Osteocyte (in vitro differentiated cells): ENCODE measurements around the gene PSMB7. TPM values are rescaled to one million over a fixed set of nuclear protein-coding genes. Genes with fewer than 3 reads are reported as not detected.

Experiments
- DNase-seq: peaks from one replicate; pipeline ENCODE4 v3.0.0; 2021; ENCODE audit warnings: mixed read lengths; ENCODE audit not compliant: unreplicated experiment; ENCODE audit errors: extremely low spot score
- H3K27ac Mint-ChIP-seq: one replicate; pipeline ENCODE4 v1.8.0; 2021; ENCODE audit warnings: mild to moderate bottlenecking, mixed read lengths; ENCODE audit not compliant: unreplicated experiment
- H3K27me3 Mint-ChIP-seq: one replicate; pipeline ENCODE4 v1.8.0; 2021; ENCODE audit warnings: mixed read lengths; ENCODE audit not compliant: unreplicated experiment
- H3K36me3 Mint-ChIP-seq: one replicate; pipeline ENCODE4 v1.8.0; 2021; ENCODE audit warnings: mixed read lengths; ENCODE audit not compliant: unreplicated experiment
- H3K4me1 Mint-ChIP-seq: one replicate; pipeline ENCODE4 v1.8.0; 2021; ENCODE audit warnings: mixed read lengths; ENCODE audit not compliant: unreplicated experiment
- H3K4me3 Mint-ChIP-seq: one replicate; pipeline ENCODE4 v1.8.0; 2021; ENCODE audit warnings: mild to moderate bottlenecking, moderate library complexity, mixed read lengths; ENCODE audit not compliant: unreplicated experiment
- H3K9me3 Mint-ChIP-seq: one replicate; pipeline ENCODE4 v1.8.0; 2021; ENCODE audit warnings: mixed read lengths; ENCODE audit not compliant: unreplicated experiment
- total RNA-seq: library from RNA; stranded (reverse); gene quantifications from 2 replicates; pipeline ENCODE4 v1.2.1, GENCODE V29; 2021
- TF ChIP-seq, protein P1 (sequence below): fragments of 200-600 bp; sonication (generic); IDR thresholded peaks from 2 replicates; pipeline ENCODE4 v1.5.0; 2021; ENCODE audit warnings: antibody characterized with exemption, mild to moderate bottlenecking, moderate library complexity

PSMB7 gene
- total RNA-seq, 1 donor from 2014 or later, result 140 TPM

DNA sequence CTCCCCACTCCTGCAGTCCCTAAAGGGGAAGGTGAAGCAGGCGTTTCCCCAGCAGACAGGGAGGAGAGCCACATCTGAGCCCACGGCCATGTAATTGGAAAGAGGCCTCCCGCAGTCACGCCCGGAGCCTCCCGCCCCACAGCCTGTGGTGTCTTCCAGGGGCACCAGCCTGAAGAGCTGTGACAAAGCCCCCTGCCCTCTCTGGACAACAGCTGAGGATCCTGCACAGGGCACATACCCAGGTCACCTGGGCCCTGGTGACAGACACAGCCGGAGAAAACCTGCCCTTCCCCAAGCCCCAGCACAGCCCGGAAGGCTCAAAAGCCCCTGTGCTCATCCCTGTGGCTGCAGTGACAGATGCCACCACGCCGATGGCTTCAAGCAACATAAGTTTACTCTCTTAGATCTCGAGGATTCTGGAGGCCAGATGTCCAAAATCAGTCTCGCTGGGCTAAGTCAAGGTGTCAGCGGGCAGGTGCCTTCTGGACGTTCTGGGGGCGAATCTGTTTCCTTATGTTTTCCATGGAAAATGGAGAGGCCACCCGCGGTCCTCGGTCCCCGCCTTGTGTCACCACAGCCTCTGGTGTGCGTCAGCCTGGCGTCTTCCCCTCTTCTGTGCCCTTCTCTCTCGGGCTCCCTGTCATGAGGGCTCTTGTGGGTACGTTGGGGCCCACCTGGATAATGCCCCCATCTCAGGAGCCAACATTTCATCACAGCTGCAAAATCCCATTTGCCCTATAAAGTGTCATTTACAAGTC lies 71.5 kb downstream of the PSMB7 start:
- Mint-ChIP-seq H3K4me3 (no peak overlapping the region), H3K9me3 (no peaks in the 10 kb centered on the region), H3K27me3 (no peaks in the 10 kb centered on the region), H3K36me3 (peaks cover 23% of the 10 kb centered on the region), H3K4me1 (peaks cover 39% of the 10 kb centered on the region), H3K27ac (peak overlapping the region; percentile 95)
- TF ChIP-seq, protein P1, sequence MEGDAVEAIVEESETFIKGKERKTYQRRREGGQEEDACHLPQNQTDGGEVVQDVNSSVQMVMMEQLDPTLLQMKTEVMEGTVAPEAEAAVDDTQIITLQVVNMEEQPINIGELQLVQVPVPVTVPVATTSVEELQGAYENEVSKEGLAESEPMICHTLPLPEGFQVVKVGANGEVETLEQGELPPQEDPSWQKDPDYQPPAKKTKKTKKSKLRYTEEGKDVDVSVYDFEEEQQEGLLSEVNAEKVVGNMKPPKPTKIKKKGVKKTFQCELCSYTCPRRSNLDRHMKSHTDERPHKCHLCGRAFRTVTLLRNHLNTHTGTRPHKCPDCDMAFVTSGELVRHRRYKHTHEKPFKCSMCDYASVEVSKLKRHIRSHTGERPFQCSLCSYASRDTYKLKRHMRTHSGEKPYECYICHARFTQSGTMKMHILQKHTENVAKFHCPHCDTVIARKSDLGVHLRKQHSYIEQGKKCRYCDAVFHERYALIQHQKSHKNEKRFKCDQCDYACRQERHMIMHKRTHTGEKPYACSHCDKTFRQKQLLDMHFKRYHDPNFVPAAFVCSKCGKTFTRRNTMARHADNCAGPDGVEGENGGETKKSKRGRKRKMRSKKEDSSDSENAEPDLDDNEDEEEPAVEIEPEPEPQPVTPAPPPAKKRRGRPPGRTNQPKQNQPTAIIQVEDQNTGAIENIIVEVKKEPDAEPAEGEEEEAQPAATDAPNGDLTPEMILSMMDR, result no peak
- DNase-seq, result no peak

DNA sequence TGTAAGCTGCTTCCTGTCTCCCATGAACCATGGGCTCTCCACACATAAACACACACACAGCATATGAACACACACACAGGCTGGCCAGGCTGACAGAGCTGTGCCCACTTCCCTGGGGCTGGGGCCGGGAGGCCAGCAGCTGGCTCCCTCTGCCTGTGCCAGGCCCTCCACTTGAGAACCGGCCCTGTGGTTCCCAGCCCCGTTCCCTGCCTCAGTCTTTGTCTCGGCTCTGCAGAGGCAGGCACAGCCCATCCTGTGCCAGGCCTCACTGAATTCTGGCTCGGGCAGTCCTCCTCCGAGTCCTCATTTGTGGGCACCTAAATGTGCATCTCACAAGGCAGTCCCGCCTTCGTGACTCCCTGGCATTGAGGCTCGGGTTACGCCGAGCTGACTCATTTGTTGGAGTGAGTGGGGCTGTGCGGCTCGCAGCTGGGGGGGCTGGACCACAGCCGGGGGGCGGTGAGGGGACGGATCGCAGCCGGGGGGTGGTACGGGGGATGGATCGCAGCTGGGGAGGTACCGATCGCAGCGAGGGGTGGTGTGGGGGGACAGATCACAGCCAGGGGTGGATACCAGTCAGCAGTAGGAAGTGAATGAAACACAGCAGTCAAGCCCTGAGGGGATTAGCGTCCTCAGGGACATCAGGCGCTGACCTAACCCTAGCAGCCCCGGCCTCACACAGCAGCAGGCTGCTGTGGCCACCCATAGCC lies 72.3 kb downstream of the PSMB7 start:
- peaks cover 39% of the 10 kb centered on the region for H3K4me1 Mint-ChIP-seq
- H3K4me3 Mint-ChIP-seq, result peak overlapping the region; percentile 52
- TF ChIP-seq, protein P1, result peak; percentile 10
- H3K9me3 Mint-ChIP-seq, result no peaks in the 10 kb centered on the region
- H3K27me3 Mint-ChIP-seq, result no peaks in the 10 kb centered on the region
- peaks cover 26% of the 10 kb centered on the region for H3K36me3 Mint-ChIP-seq
- peak overlapping the region; percentile 95 for H3K27ac Mint-ChIP-seq
- peak; percentile 95 for DNase-seq

DNA sequence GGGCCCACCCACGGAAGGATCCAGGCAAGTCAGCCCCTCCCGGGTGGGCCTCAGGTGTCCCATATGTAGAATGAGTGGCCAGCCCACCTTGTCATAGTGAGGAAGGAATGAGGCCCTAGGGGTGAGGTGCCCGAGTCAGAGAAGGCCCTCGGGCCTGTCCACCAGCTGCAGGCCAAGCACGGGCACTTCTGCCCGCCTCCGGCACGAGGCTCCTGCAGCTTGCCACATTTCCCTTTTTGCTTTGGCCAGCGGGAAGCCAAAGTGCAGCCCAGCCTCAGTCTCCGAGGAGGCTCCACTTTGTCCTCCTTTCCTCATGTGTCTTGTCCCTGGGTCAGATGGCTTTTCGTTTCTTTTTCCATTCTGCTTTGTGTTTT lies 72.9 kb downstream of the PSMB7 start:
- Mint-ChIP-seq H3K27ac (peak overlapping the region; percentile 95), H3K27me3 (no peaks in the 10 kb centered on the region), H3K9me3 (no peaks in the 10 kb centered on the region), H3K4me1 (peaks cover 39% of the 10 kb centered on the region), H3K4me3 (peak overlapping the region; percentile 52), H3K36me3 (peaks cover 28% of the 10 kb centered on the region)
- no peak for DNase-seq
- TF ChIP-seq, protein P1, result no peak

DNA sequence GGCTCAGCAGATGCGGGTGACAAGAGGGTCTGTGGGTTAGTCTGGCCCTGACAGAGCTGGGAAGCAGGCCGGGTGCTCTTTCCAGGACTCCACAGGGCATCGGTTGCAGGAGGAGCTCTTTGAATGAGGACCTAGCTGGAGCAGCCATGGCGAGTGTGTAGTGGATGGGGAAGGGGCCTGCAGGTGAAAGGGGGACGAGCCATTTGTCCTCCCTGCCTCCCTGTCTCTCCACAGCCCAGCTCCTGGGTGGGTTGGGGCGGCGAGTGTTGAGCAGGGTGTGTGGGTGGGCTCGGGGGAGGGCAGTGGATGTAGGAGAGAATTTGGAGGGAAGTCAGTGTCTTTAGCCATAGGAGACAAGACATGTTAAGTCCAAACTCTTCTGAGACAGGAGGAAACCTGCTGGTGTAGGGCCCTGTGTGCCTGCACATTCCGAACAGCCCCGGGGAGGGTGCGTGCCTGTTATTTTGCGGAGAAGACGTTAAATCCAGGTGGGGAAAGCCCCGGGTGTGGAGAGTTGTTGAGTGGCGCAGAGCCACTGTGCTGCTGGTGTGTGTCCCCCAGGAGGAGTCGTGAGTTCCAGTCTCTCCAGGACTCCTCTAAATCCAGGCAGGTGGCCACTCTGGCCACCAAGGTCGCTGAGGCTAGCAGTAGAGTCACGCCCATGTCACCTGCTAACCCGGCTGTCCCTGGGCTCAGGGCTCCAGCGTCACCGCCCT lies 73.6 kb downstream of the PSMB7 start:
- Mint-ChIP-seq H3K9me3 (no peaks in the 10 kb centered on the region), H3K27ac (peak overlapping the region; percentile 95), H3K4me3 (no peak overlapping the region), H3K36me3 (peaks cover 28% of the 10 kb centered on the region), H3K4me1 (peaks cover 39% of the 10 kb centered on the region), H3K27me3 (no peaks in the 10 kb centered on the region)
- TF ChIP-seq, protein P1, result no peak
- DNase-seq, result no peak
